Stimulated activated CD4-positive, alpha-beta T cell treated with anti-CD3 and anti-CD28 coated beads, TNF-alpha, amount 100 ng/mL, for 24 hours (primary cell): ENCODE results near the gene PARP14.

ENCODE experiments used
- DNase-seq, 3 experiments: peaks; one replicate each; pipeline ENCODE4 v3.0.0-alpha.2; 2020; ENCODE audit warnings: low read depth in 3 of 3

The PARP14 gene

DNA sequence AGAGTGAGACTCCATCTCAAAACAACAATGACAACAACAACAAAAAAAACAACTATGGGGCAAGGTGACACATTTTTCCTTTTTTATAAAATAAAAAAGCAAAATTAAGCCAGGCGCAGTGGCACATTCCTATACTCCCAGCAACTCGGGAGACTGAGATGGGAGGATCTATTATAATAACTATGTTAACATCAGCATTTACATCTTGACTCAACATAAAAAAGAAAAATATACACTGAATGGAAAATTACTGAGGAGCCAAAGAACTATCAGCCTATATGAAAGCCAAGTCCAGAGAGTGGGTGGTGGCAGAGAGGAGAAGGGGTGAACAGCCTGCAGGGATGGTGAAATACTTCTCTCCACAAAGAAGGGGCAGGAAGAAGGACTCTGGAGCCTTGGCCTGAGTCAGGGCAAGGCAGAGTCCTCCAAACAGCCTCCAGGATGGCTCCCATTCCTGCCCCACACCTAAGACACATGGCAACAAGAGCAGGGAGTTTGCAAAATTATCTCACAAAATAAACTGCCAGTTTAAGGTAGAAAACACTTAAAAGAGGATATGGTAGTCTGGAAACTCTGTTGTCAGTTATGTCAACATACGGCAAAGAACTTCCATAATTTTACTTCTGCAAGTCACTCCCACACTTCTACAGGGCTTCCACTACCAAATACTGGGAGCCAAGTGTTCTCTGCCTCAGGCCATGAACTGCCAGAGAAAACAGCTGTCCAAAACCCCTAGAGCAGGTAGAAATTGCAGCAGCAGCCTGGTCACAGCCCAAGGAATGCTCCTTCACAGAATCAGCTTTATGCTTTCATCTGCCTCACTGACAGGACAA, 87.1 kb downstream of the PARP14 start:
- no peak for DNase-seq

DNA sequence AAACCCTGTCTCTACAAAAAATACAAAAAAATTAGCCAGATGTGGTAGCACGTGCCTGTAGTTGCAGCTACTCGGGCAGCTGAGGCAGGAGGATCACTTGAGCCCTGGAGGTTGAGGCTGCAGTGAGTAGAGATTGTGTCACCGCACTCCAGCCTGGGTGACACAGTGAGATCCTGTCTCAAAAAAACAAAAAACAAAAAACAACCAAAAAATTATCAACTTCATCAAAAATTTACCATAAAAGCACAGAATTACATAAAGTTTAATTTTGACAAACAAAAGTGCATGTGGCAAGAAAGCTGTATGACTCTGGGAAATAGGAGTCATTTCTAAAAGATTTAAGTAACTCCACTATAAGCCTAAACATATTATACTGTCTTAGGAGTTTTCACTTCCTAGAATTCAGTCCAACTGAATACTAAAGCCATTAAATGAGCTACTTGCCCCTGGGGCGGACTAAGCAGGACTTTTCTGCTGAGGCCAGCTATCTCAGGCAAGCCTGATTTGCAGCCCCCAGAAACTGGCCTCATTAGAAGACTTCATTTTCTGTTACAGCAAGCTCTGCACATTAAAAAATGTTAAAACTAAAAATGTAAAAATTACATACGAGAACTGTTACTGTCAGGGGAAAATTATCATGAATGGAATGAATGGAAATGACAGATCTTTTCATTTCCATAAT, 90.0 kb downstream of the PARP14 start:
- DNase-seq, result no peak

GRCh38 chr3:122772827-122773226, 92.2 kb downstream of the PARP14 start:
- no peak for DNase-seq

DNA sequence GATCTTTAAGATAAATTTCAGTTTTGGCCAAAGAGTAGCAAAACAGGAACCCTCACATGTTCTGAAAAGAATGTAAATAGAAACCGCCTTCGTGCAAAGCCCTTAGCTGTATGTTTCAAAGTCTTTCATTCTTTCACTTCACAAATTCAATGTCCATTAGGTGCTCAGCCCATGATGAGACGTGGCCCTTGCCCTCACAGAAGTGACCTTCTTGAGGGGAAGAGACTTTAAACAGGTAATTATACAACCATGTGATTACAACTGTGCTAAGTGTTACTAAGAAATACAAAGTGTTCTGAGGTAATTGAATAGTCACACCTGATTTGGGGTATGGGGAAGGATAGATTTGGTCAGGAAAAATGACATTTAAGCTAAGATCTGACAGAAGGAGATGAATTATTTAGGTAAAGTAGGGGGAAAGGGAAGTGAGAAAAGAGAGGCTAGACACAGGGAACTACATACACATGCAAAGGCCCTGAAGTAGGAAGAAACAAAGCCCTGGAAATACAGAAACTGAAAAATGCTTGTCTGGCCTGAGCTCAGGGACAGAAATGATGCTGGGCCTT, 93.4 kb downstream of the PARP14 start:
- no peak for DNase-seq

GRCh38 chr3:122774564-122774963, 93.9 kb downstream of the PARP14 start:
- DNase-seq, result no peak

DNA sequence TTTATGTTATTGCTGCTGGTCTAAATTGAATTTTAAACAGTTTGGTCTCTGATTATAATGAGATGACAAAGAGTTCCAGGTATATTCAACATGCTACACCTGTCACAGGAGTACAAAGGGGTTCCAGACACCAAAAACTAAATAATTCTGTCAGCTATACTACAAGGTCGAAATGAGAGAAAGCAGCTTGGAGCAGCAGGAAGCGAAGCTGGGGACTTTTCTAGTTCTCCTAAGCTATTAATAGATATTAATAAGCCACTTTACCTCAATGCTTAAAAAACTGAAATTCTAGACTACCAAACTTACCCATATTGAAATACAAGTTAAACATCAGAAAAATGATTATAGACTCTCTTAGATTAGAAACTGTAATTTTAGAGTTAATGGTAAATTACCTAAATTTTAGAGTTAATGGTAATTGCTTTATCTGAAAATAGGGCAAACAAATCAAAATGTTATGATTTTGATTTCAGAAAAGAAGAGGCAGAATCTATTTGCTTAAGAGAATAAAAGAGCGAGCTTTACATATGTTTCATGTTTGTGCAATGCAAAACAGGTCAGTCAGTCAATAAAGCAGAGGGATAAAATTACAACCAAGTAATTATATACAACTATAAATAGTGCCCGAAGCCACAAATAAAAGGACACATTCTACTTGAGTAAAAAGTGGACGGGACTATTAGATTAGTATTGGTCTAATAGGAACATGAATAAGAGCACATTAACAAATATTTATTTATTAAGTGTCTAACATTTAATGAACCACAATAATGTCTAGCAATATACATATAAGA, 96.2 kb downstream of the PARP14 start:
- DNase-seq, result no peak

GRCh38 chr3:122777563-122777962, 96.9 kb downstream of the PARP14 start:
- DNase-seq, result no peak
